ENCODE measurements around the gene RNU6-9. TPM values are rescaled to one million over a fixed set of nuclear protein-coding genes. Genes with fewer than 3 reads are reported as not detected.
A peak's percentile ranks its signal among the peaks of the same experiment; 100 is the strongest.

RNU6-9 gene
- total and polyA plus RNA-seq, 2 of the 13 experiments (the other 11 are each of a cell fraction or from before 2014, with no cell fraction given) = under 0.01 TPM; not detected in 1

GRCh38 chr19:934865-935479 lies 41.7 kb downstream of the RNU6-9 start (continued):
- TF ChIP-seq STAG1 (CRISPR knock-in tag; IDR thresholded peaks at IDR 0.05) (peak; percentile 30; the same call in 1 of the 2 replicates), PAXIP1 (CRISPR knock-in tag; conservative IDR thresholded peaks at IDR 0.05) (peak; percentile 93), KDM1A (CRISPR knock-in tag; IDR thresholded peaks at IDR 0.05) (no peak), WIZ (CRISPR knock-in tag; IDR thresholded peaks at IDR 0.05) (no peak), ZNF350 (CRISPR knock-in tag; IDR thresholded peaks at IDR 0.05; ENCODE audit: borderline replicate concordance, low read depth) (peak; percentile 92), CCDC6 (CRISPR knock-in tag; IDR thresholded peaks at IDR 0.05) (peak; percentile 93; the same call in 1 of the 2 replicates), MLLT10 (CRISPR knock-in tag; IDR thresholded peaks at IDR 0.05) (no peak), PRDM4 (CRISPR knock-in tag; IDR thresholded peaks at IDR 0.05; ENCODE audit: borderline replicate concordance) (no peak), POGZ (CRISPR knock-in tag; IDR thresholded peaks at IDR 0.05) (peak; percentile 76), ZNF383 (CRISPR knock-in tag; IDR thresholded peaks at IDR 0.05; ENCODE audit: borderline replicate concordance) (no peak), ZC3H4 (CRISPR knock-in tag; IDR thresholded peaks at IDR 0.05; ENCODE audit: borderline replicate concordance) (0 out of 2 replicates have a peak, but pooled peaks have one; percentile 22), ZNF282 (IDR thresholded peaks at IDR 0.05; ENCODE audit: partially characterized antibody) (no peak), SRY (CRISPR knock-in tag; IDR thresholded peaks at IDR 0.05) (no peak; the same call in 1 of the 2 replicates), ZNF260 (CRISPR knock-in tag; IDR thresholded peaks at IDR 0.05; ENCODE audit: borderline replicate concordance, low read depth) (no peak), ZNF773 (CRISPR knock-in tag; IDR thresholded peaks at IDR 0.05; ENCODE audit: borderline replicate concordance) (no peak), NFE2 (CRISPR knock-in tag; IDR thresholded peaks at IDR 0.05) (no peak), ZNF766 (CRISPR knock-in tag; IDR thresholded peaks at IDR 0.05; ENCODE audit: borderline replicate concordance) (peak; percentile 90; the same call in 1 of the 2 replicates), MAZ (IDR thresholded peaks at IDR 0.05; ENCODE audit: borderline replicate concordance, low read depth, low read length) (peak; percentile 84), MAZ (CRISPR knock-in tag; IDR thresholded peaks at IDR 0.05; ENCODE audit: low read depth) (peak; percentile 75; the same call in 1 of the 2 replicates), PHF5A (CRISPR knock-in tag; IDR thresholded peaks at IDR 0.05; ENCODE audit: low read depth, unreplicated experiment) (peak; percentile 85), CAMTA2 (CRISPR knock-in tag; IDR thresholded peaks at IDR 0.05; ENCODE audit: borderline replicate concordance) (no peak), BCLAF1 (IDR thresholded peaks at IDR 0.05) (no peak)

Measured in HepG2 (cell line).